Suprapubic skin (tissue), 4 donors: ENCODE measurements around the gene GRIA4.

Source experiments
- POLR2A ChIP-seq, 2 donors: fragments of 450-650 bp; IDR thresholded peaks; one replicate each; pipeline ENCODE4 v1.6.1; 2017; ENCODE audit warnings: antibody characterized with exemption in 2 of 2, mild to moderate bottlenecking in 2 of 2, moderate library complexity in 2 of 2
- POLR2AphosphoS5 ChIP-seq, 3 donors: sonication (generic); formaldehyde crosslinking; IDR thresholded peaks; one replicate each; pipeline ENCODE4 v1.6.1; 2017; ENCODE audit warnings: antibody characterized with exemption in 3 of 3
- TF ChIP-seq, protein P1 (sequence below), 2 donors: fragments of 200-600 bp in 1 of 2; fragments of 450-650 bp in 1 of 2; sonication (generic) in 1 of 2; IDR thresholded peaks; one replicate each; pipeline ENCODE4 v1.5.1; 2016 to 2019; ENCODE audit warnings: antibody characterized with exemption in 2 of 2, mild to moderate bottlenecking in 1 of 2, moderate library complexity in 1 of 2

DNA sequence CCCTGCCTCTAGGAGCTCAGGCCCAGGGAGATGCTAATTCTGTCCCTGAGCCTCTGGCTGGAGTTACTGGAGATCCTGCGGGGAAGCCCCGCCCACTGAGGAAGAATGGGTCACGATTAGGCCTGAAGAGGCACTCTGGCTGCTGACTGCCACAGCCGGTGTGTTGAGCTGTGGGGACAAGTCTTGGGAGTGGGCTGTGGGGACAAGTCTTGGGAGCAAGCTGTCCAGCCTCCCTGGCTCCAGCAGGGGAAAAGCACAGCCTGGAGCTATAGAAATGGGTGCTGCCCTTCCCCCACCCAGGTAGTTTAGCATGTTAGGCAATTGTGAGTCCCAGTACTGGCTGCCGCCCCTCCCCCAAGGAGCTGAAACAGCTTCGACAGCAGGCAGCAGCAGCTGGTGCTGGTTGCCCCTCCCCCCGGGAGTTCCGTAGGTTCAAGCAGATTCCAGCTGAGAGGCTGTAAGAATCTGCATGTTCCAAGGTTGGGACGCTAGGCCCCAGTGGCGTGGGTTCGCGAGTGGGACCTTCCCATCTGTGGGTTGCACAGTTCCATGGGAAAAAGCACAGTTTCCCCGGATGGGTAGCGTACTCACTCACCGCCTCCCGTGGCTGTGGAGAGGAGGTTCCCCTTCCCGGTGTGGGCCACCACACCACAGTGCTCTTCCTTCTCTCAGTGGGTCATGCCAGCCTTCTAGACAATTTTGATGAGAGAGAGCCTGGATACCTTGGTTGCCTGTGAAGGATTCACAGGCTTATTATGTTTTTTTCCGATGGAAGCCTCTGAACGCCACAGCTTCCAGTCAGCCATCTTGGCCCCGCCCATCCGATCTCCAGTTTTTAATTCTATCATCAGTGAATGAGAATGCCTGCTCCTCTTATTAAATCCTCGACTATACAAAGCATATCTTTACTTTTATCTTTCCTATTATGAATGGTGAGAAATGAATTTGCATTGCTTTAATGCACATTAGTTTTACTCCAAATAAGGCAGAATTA, 350.7 kb downstream of the GRIA4 start:
- TF ChIP-seq POLR2A (IDR thresholded peaks at IDR 0.05) (no peak), POLR2AphosphoS5 (IDR thresholded peaks at IDR 0.05) (no peak)
- TF ChIP-seq, protein P1, sequence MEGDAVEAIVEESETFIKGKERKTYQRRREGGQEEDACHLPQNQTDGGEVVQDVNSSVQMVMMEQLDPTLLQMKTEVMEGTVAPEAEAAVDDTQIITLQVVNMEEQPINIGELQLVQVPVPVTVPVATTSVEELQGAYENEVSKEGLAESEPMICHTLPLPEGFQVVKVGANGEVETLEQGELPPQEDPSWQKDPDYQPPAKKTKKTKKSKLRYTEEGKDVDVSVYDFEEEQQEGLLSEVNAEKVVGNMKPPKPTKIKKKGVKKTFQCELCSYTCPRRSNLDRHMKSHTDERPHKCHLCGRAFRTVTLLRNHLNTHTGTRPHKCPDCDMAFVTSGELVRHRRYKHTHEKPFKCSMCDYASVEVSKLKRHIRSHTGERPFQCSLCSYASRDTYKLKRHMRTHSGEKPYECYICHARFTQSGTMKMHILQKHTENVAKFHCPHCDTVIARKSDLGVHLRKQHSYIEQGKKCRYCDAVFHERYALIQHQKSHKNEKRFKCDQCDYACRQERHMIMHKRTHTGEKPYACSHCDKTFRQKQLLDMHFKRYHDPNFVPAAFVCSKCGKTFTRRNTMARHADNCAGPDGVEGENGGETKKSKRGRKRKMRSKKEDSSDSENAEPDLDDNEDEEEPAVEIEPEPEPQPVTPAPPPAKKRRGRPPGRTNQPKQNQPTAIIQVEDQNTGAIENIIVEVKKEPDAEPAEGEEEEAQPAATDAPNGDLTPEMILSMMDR (IDR thresholded peaks at IDR 0.05) = no peak
